Measurements from ENCODE around the gene MAU2. TPM values are rescaled to one million over a fixed set of nuclear protein-coding genes. Genes with fewer than 3 reads are reported as not detected.

The MAU2 gene
- total and polyA plus RNA-seq, 2 of the 13 experiments (the other 11 are each of a cell fraction or from before 2014, with no cell fraction given): 16.8 to 33.8 TPM

DNA sequence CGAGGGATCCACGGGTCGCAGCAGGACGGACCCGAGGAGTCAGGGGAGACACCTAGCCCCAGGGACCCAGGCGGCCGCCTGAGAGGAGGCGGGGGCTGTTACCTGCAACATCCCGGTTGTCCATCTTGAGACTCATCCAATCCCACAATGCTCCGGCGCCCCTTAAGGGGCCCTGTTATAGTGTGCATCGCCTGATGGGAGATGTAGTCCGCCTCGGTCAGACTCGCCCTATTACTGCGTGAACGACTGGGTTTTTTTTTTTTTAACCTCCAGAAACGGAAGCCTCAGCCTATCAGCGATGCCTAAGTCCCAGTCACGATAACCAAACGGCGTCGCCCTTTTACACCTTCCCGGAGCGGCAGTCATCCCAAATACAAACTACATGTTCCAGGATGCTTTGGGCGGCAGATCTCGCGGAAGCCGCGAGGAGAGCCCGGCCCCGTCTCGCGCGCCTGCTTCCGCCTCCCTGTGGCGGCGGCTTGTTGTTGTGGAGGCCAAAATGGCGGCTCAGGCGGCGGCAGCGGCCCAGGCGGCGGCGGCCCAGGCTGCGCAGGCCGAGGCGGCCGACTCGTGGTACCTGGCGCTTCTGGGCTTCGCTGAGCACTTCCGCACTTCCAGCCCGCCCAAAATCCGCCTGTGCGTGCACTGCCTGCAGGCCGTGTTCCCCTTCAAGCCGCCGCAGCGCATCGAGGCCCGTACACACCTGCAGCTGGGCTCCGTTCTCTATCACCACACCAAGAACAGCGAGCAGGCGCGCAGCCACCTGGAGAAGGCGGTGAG is at the start of gene MAU2, which contains the start of gene SUGP1 (continued):
- TF ChIP-seq HMGA1 (CRISPR knock-in tag; conservative IDR thresholded peaks at IDR 0.05) (no peak), ZIK1 (CRISPR knock-in tag; IDR thresholded peaks at IDR 0.05; ENCODE audit: borderline replicate concordance, low read depth) (no peak), HDAC6 (IDR thresholded peaks at IDR 0.05; ENCODE audit: low read depth, low read length) (no peak), CCAR2 (optimal IDR thresholded peaks at IDR 0.05; ENCODE audit: low read depth, low read length) (no peak), MED13 (CRISPR knock-in tag; IDR thresholded peaks at IDR 0.05) (no peak; the same call in 1 of the 2 replicates), CBX1 (IDR thresholded peaks at IDR 0.05; ENCODE audit: low read depth) (peak; percentile 67), ZMAT3 (CRISPR knock-in tag; conservative IDR thresholded peaks at IDR 0.05) (0 out of 2 replicates have a peak, but pooled peaks have one; percentile 43)
- TF ChIP-seq, protein P1, sequence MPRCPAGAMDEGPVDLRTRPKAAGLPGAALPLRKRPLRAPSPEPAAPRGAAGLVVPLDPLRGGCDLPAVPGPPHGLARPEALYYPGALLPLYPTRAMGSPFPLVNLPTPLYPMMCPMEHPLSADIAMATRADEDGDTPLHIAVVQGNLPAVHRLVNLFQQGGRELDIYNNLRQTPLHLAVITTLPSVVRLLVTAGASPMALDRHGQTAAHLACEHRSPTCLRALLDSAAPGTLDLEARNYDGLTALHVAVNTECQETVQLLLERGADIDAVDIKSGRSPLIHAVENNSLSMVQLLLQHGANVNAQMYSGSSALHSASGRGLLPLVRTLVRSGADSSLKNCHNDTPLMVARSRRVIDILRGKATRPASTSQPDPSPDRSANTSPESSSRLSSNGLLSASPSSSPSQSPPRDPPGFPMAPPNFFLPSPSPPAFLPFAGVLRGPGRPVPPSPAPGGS (CRISPR knock-in tag; IDR thresholded peaks at IDR 0.05): peak; percentile 72; the same call in 1 of the 2 replicates
- TF ChIP-seq, protein P2, sequence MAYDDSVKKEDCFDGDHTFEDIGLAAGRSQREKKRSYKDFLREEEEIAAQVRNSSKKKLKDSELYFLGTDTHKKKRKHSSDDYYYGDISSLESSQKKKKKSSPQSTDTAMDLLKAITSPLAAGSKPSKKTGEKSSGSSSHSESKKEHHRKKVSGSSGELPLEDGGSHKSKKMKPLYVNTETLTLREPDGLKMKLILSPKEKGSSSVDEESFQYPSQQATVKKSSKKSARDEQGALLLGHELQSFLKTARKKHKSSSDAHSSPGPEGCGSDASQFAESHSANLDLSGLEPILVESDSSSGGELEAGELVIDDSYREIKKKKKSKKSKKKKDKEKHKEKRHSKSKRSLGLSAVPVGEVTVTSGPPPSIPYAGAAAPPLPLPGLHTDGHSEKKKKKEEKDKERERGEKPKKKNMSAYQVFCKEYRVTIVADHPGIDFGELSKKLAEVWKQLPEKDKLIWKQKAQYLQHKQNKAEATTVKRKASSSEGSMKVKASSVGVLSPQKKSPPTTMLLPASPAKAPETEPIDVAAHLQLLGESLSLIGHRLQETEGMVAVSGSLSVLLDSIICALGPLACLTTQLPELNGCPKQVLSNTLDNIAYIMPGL (CRISPR knock-in tag; IDR thresholded peaks at IDR 0.05; ENCODE audit: borderline replicate concordance in 1 of 2, low read depth in 1 of 2): peak; percentile 88 to 90; a peak in 2 of 4 replicates
- TF ChIP-seq, protein P3, sequence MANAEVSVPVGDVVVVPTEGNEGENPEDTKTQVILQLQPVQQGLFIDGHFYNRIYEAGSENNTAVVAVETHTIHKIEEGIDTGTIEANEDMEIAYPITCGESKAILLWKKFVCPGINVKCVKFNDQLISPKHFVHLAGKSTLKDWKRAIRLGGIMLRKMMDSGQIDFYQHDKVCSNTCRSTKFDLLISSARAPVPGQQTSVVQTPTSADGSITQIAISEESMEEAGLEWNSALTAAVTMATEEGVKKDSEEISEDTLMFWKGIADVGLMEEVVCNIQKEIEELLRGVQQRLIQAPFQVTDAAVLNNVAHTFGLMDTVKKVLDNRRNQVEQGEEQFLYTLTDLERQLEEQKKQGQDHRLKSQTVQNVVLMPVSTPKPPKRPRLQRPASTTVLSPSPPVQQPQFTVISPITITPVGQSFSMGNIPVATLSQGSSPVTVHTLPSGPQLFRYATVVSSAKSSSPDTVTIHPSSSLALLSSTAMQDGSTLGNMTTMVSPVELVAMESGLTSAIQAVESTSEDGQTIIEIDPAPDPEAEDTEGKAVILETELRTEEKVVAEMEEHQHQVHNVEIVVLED (CRISPR knock-in tag; IDR thresholded peaks at IDR 0.05; ENCODE audit: borderline replicate concordance): peak; percentile 83

Data from HepG2 (cell line).